Keratinocyte (primary cell): Measurements from ENCODE around the gene ARSK. TPM values are rescaled to one million over a fixed set of nuclear protein-coding genes. Genes with fewer than 3 reads are reported as not detected.

ENCODE experiments used
- DNase-seq: peaks from one replicate; pipeline ENCODE4 v3.0.0-alpha.2; 2011; ENCODE audit warnings: low read depth, missing footprints, low spot score
- FAIRE-seq: peaks from 2 replicates; lab custom pipeline; 2011; peaks lifted over from hg19 to GRCh38; lab: Jason Lieb, UNC
- H2AFZ ChIP-seq: 2 replicates; pipeline ENCODE4 v1.6.0; 2012; ENCODE audit warnings: low read length, control low read depth, inconsistent platforms; ENCODE audit not compliant: control insufficient read depth
- H3K27ac ChIP-seq: 2 replicates; pipeline ENCODE4 v1.5.1; 2011; ENCODE audit warnings: low read length; ENCODE audit not compliant: control insufficient read depth, insufficient read depth
- H3K27me3 ChIP-seq: 3 replicates; pipeline ENCODE4 v1.6.0; 2011; ENCODE audit warnings: low read length; ENCODE audit not compliant: control insufficient read depth, insufficient read depth; ENCODE audit errors: extremely low read depth
- H3K36me3 ChIP-seq, 2 experiments: 2 replicates in 1 of 2; 3 replicates in 1 of 2; pipeline ENCODE4 v1.5.1; 2011; ENCODE audit warnings: low read length in 2 of 2, mild to moderate bottlenecking in 1 of 2; ENCODE audit not compliant: control insufficient read depth in 2 of 2, insufficient read depth in 2 of 2; ENCODE audit errors: extremely low read depth in 1 of 2
- H3K4me1 ChIP-seq: 3 replicates; pipeline ENCODE4 v1.5.1; 2011; ENCODE audit warnings: low read length; ENCODE audit not compliant: control insufficient read depth, insufficient read depth; ENCODE audit errors: extremely low read depth
- H3K4me2 ChIP-seq: 3 replicates; pipeline ENCODE4 v1.6.0; 2011; ENCODE audit warnings: low read depth, low read length; ENCODE audit not compliant: control insufficient read depth, insufficient read depth; ENCODE audit errors: extremely low read depth
- H3K4me3 ChIP-seq, 3 experiments: fragments of 200-600 bp in 1 of 3; sonication (generic) in 1 of 3; 2 replicates in 2 of 3; 3 replicates in 1 of 3; pipeline ENCODE4 v1.5.1; 2011 to 2016; ENCODE audit warnings: low read length in 3 of 3, mild to moderate bottlenecking in 3 of 3, control low read depth in 2 of 3, inconsistent platforms in 1 of 3, low read depth in 1 of 3, mixed read lengths in 1 of 3, mixed run types in 1 of 3, moderate library complexity in 1 of 3; ENCODE audit not compliant: control insufficient read depth in 2 of 3, insufficient read depth in 2 of 3; ENCODE audit errors: extremely low read depth in 1 of 3
- H3K79me2 ChIP-seq: 2 replicates; pipeline ENCODE4 v1.6.0; 2012; ENCODE audit warnings: low read length; ENCODE audit not compliant: control insufficient read depth, insufficient read depth
- H3K9ac ChIP-seq: 3 replicates; pipeline ENCODE4 v1.6.0; 2011; ENCODE audit warnings: low read length; ENCODE audit not compliant: control insufficient read depth, insufficient read depth; ENCODE audit errors: extremely low read depth
- H3K9me1 ChIP-seq: 3 replicates; pipeline ENCODE4 v1.6.0; 2011; ENCODE audit warnings: low read length; ENCODE audit not compliant: control insufficient read depth, insufficient read depth; ENCODE audit errors: extremely low read depth
- H3K9me3 ChIP-seq: 2 replicates; pipeline ENCODE4 v1.5.1; 2012; ENCODE audit warnings: low read depth, low read length; ENCODE audit not compliant: control insufficient read depth
- H4K20me1 ChIP-seq: 3 replicates; pipeline ENCODE4 v1.6.0; 2011; ENCODE audit warnings: low read length; ENCODE audit not compliant: control insufficient read depth, insufficient read depth; ENCODE audit errors: extremely low read depth
- EZH2 ChIP-seq: IDR thresholded peaks from one replicate; pipeline ENCODE4 v1.6.1; 2012; ENCODE audit warnings: inconsistent platforms, mild to moderate bottlenecking, low read length, moderate library complexity
- dilution Hi-C: fragments of 300-500 bp; cut with MboI; formaldehyde crosslinking; loops from one replicate; pipeline ENCODE4 v1.7.0; 2020; ENCODE audit warnings: low sequenced_read_pairs; ENCODE audit not compliant: extremely low pct_ligation_motif_present
- polyA plus RNA-seq, 5 experiments: library from polyadenylated mRNA; depleted of rRNA in 3 of 5; stranded (reverse) in 3 of 5; stranded (forward) in 1 of 5; unstranded in 1 of 5; fragments of >200 nt; gene quantifications; 1 replicate in 1 of 5; 2 replicates in 3 of 5; 3 replicates in 1 of 5; pipeline versions ENCODE4 v1.2.1 to v1.2.3, GENCODE V29; 2011 to 2012; ENCODE audit warnings: missing spikeins in 2 of 5, low read depth in 1 of 5, low replicate concordance in 1 of 5
- TF ChIP-seq, protein P1 (sequence below), 3 experiments: IDR thresholded peaks in 1 of 3; conservative IDR thresholded peaks in 1 of 3; optimal IDR thresholded peaks in 1 of 3; 2 replicates in 2 of 3; 3 replicates in 1 of 3; pipeline versions ENCODE3 to v1.5.1; 2011; ENCODE audit warnings: low read length in 3 of 3, mild to moderate bottlenecking in 3 of 3, moderate library complexity in 2 of 3, control low read depth in 1 of 3, inconsistent platforms in 1 of 3; ENCODE audit not compliant: insufficient read depth in 2 of 3; ENCODE audit errors: extremely low read depth in 1 of 3

Gene ARSK
- polyA plus RNA-seq, 1 donor (not counting 4 experiments of a cell fraction or from before 2014, with no cell fraction given) = 9.3 TPM

DNA sequence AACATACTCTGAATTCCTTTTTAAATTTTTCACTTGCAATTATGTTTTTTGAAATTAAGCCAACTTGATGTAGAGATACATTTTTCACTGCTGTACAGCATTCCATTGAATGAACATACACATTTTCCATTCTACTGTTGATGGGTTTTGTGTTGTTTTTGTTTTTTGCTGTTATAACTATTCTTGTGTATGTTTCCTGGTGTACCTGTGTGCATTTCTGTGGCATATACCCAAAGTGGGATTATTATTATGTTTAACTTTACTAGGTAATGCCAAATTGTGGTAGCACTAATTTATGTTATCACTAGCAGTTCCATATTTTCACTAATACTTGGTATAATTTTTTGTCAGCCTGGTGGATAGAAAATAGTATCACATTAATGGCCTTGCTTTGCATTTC, 94.4 kb downstream of the ARSK start:
- TF ChIP-seq, protein P1, sequence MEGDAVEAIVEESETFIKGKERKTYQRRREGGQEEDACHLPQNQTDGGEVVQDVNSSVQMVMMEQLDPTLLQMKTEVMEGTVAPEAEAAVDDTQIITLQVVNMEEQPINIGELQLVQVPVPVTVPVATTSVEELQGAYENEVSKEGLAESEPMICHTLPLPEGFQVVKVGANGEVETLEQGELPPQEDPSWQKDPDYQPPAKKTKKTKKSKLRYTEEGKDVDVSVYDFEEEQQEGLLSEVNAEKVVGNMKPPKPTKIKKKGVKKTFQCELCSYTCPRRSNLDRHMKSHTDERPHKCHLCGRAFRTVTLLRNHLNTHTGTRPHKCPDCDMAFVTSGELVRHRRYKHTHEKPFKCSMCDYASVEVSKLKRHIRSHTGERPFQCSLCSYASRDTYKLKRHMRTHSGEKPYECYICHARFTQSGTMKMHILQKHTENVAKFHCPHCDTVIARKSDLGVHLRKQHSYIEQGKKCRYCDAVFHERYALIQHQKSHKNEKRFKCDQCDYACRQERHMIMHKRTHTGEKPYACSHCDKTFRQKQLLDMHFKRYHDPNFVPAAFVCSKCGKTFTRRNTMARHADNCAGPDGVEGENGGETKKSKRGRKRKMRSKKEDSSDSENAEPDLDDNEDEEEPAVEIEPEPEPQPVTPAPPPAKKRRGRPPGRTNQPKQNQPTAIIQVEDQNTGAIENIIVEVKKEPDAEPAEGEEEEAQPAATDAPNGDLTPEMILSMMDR (optimal IDR thresholded peaks at IDR 0.05 in 1 of 3, IDR thresholded peaks at IDR 0.05 in 1 of 3, conservative IDR thresholded peaks at IDR 0.05 in 1 of 3; ENCODE audit: extremely low read depth in 1 of 3, insufficient read depth in 2 of 3, low read length in 3 of 3) = no peak
- no peak for TF ChIP-seq EZH2

DNA sequence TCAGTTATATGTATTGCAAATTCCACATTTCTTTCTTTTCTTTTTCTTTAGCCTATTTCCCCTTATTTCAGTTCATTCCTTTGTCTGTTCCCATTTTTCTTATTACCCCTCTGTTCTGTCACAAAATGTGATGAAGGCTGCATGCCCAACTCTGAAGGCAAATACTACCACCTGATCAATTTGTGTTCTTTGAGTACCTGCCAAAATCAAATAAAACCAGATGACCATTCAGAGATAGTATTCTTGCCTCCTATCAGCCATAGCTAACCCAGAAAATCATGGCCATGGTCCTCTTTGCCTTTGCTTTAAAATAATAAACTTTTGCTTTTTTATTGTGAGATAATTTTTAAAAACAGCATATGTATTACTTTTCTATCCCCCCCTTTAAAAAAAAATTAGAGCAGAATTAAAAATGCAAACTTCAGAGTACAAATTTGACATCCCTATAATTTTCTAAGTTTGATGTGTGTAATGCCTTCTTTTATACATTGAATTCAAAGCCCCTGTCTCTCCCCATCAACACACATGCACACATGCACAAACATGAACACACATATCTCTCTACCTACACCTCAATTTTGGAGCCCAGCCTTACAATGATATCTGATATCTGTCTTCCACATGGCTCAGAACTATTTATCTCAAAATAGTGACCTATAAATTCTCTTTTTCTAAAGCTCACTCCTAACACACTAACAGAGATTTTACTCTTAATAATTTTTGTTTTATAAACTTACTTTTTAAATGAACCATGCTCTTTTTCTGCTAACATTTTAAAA, 95.1 kb downstream of the ARSK start:
- H3K4me1 ChIP-seq = peaks cover 11% of the 10 kb centered on the region
- no peak for DNase-seq

More for the DNA sequence above, 94.4 kb downstream of the ARSK start:
- dilution Hi-C loops = no loop called here
- Histone ChIP-seq H3K27ac (no peak overlapping the region), H3K27me3 (no peaks in the 10 kb centered on the region), H3K36me3 (no peaks in the 10 kb centered on the region), H2AFZ (no peak overlapping the region), H4K20me1 (no peaks in the 10 kb centered on the region), H3K4me1 (peaks cover 11% of the 10 kb centered on the region), H3K4me2 (no peak overlapping the region), H3K79me2 (no peaks in the 10 kb centered on the region), H3K9ac (no peak overlapping the region), H3K9me1 (no peaks in the 10 kb centered on the region), H3K9me3 (no peaks in the 10 kb centered on the region), H3K4me3 (no peak overlapping the region)
- no peak for DNase-seq
- FAIRE-seq = no peak

More for the DNA sequence above, 95.1 kb downstream of the ARSK start:
- no peak overlapping the region for H3K9ac ChIP-seq
- H3K36me3 ChIP-seq = no peaks in the 10 kb centered on the region
- dilution Hi-C loops = no loop called here
- H3K4me2 ChIP-seq = no peak overlapping the region
- no peak overlapping the region for H3K27ac ChIP-seq
- no peaks in the 10 kb centered on the region for H3K9me1 ChIP-seq
- H3K4me3 ChIP-seq = no peak overlapping the region
- FAIRE-seq = no peak
- no peaks in the 10 kb centered on the region for H4K20me1 ChIP-seq
- H3K9me3 ChIP-seq = no peaks in the 10 kb centered on the region
- H2AFZ ChIP-seq = no peak overlapping the region
- TF ChIP-seq EZH2 = no peak
- TF ChIP-seq, protein P1 (optimal IDR thresholded peaks at IDR 0.05 in 1 of 3, IDR thresholded peaks at IDR 0.05 in 1 of 3, conservative IDR thresholded peaks at IDR 0.05 in 1 of 3; ENCODE audit: extremely low read depth in 1 of 3, insufficient read depth in 2 of 3, low read length in 3 of 3) = no peak
- H3K27me3 ChIP-seq = no peaks in the 10 kb centered on the region
- H3K79me2 ChIP-seq = no peaks in the 10 kb centered on the region
